GM12873 (cell line): Measurements from ENCODE around the gene ME3.

ENCODE experiments used
- CTCF ChIP-seq: IDR thresholded peaks from 2 replicates; pipeline ENCODE4 v1.5.1; 2012; ENCODE audit warnings: low read depth, mild to moderate bottlenecking, moderate library complexity, low read length, control low read depth; ENCODE audit not compliant: insufficient read depth; ENCODE audit errors: missing control alignments

The ME3 gene

GRCh38 chr11:86672007-86672621, at the start of gene ME3:
Gene ME3, minus strand, starts transcription at chr11:86672616.
- no peak for TF ChIP-seq CTCF

- no peak for TF ChIP-seq CTCF
These were observed 49.6 kb upstream of the ME3 start for GRCh38 chr11:86722006-86722405.

- no peak for TF ChIP-seq CTCF
These were observed 48.1 kb upstream of the ME3 start for GRCh38 chr11:86720546-86720945.

- no peak for TF ChIP-seq CTCF
These were observed 47.5 kb upstream of the ME3 start for GRCh38 chr11:86719781-86720463.

GRCh38 chr11:86718999-86719398, 46.6 kb upstream of the ME3 start:
- no peak for TF ChIP-seq CTCF

- no peak for TF ChIP-seq CTCF
These were observed 46.1 kb upstream of the ME3 start for GRCh38 chr11:86718521-86718920.

GRCh38 chr11:86717817-86718501, 45.5 kb upstream of the ME3 start:
- TF ChIP-seq CTCF, result no peak
